ENCODE measurements around the gene TOM1L2.

- TF ChIP-seq, protein P1, sequence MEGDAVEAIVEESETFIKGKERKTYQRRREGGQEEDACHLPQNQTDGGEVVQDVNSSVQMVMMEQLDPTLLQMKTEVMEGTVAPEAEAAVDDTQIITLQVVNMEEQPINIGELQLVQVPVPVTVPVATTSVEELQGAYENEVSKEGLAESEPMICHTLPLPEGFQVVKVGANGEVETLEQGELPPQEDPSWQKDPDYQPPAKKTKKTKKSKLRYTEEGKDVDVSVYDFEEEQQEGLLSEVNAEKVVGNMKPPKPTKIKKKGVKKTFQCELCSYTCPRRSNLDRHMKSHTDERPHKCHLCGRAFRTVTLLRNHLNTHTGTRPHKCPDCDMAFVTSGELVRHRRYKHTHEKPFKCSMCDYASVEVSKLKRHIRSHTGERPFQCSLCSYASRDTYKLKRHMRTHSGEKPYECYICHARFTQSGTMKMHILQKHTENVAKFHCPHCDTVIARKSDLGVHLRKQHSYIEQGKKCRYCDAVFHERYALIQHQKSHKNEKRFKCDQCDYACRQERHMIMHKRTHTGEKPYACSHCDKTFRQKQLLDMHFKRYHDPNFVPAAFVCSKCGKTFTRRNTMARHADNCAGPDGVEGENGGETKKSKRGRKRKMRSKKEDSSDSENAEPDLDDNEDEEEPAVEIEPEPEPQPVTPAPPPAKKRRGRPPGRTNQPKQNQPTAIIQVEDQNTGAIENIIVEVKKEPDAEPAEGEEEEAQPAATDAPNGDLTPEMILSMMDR (IDR thresholded peaks at IDR 0.05; ENCODE audit: poor library complexity, severe bottlenecking), result no peak
- TF ChIP-seq TAF1 (IDR thresholded peaks at IDR 0.05; ENCODE audit: low read depth) (no peak), MXI1 (conservative IDR thresholded peaks at IDR 0.05; ENCODE audit: poor library complexity, severe bottlenecking) (no peak), EP300 (conservative IDR thresholded peaks at IDR 0.05; ENCODE audit: poor library complexity, severe bottlenecking) (peak; percentile 29), EZH2 (IDR thresholded peaks at IDR 0.05; ENCODE audit: borderline replicate concordance, insufficient read depth, low read length, poor library complexity, severe bottlenecking) (no peak)
Observed at GRCh38 chr17:17893801-17894644, 78.2 kb downstream of the TOM1L2 start.

Measured in neural cell (in vitro differentiated cells).